Left lobe of liver (tissue), 2 donors: ENCODE measurements around the gene YWHAG. TPM values are rescaled to one million over a fixed set of nuclear protein-coding genes. Genes with fewer than 3 reads are reported as not detected.
"Not testable (repeated sequence)": the region's sequence is repeated elsewhere in the genome, so short reads cannot be mapped to it uniquely, and the experiment has no call there.

ENCODE experiments used
- ATAC-seq: fragments of 200-7000 bp; cut with Tn5 transposase; one replicate; pipeline ENCODE4 v1.9.1; 2020; ENCODE audit warnings: mild to moderate bottlenecking, moderate library complexity
- DNase-seq: peaks from one replicate; pipeline ENCODE4 v3.0.0-alpha.2; 2020; ENCODE audit warnings: low spot score
- total RNA-seq: library from RNA; stranded (reverse); gene quantifications from one replicate; pipeline ENCODE4 v1.2.1, GENCODE V29; 2021
- donor health status: DM: no; HTN: no; CAD: no; lungs with moderate emphysema.
- donor health status: DM: no; HTN: yes; CAD: no.

Gene YWHAG
- total RNA-seq, 1 donor from 2014 or later: 44.8 TPM

DNA sequence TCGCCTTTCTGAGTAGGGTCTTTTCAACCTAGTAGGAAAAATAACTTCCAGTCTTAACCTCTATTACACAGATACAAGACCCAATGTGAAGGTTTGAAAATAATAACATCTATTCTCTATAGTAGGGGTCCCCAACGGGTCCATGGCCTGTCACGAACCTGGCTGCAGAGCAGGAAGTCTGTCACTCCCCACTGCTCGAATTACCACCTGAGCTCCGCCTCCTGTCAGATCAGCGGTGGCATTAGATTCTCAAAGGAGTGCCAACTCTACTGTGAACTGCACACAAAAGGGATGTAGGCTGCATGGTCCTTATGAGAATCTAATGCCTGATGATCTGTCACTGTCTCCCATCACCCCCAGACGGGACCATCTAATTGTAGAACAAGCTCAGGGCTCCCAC is 7.4 kb downstream of the YWHAG start:
- no peak for DNase-seq
- no peak for ATAC-seq

- DNase-seq (no peak), ATAC-seq (no peak)
Observed at GRCh38 chr7:76349313-76349885, 9.4 kb downstream of the YWHAG start.

- ATAC-seq (no peak), DNase-seq (no peak)
Observed at GRCh38 chr7:76347710-76348109, 11.1 kb downstream of the YWHAG start.

DNA sequence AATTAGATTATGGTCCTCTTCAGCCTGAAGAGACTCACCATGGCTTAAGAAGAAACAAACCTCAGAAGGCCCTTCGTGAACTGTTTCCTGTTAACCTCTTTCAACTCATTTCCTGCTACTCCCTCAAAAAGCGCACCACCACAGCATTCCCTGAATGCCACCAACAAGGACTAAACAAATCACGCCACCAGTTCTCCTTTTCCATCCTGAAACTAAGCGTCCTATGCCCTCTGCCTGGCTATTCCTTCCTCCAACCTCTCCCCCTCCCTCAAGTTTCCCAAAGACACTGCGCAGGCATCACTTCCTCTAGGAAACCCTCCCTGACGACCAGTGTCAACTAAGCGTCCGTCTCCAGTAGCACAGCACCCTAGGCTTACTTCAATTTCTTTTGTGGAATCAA is 12.0 kb downstream of the YWHAG start:
- no peak for DNase-seq
- ATAC-seq: peak; percentile 7

- DNase-seq: no peak
- ATAC-seq: peak; percentile 16
Observed at GRCh38 chr7:76346097-76346496, 12.7 kb downstream of the YWHAG start.

- ATAC-seq: peak; percentile 87
- no peak for DNase-seq
Observed at GRCh38 chr7:76343931-76344321, 14.9 kb downstream of the YWHAG start.

DNA sequence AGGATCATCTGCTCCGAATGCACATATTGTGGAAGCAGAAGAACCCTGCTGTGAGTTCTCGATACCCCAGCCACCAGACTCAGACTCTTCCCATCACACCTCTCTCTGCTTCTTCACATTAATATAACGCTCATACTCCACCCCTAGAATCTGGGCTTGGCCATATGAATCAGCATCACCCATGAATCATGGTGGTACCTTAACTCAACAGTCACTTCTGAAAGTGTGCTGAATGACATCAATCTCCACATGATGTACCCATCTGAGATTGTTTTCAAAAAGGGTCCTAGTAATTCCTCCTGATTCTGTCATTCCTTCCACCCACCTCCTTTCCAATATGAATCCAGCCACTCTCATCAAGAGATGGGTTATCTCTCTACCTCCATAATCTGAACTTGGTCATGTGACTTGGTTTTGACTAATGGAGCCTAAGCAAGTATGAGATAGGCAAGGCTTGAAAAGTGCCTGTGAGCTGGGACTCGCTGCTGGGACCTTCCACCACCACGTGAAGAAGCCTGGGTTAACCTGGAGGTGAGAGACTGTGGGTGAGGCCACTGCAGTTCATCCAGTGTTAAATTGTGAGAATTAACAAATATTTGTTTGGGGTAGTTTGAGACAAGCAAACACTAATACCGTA is 15.4 kb downstream of the YWHAG start:
- peak; percentile 66 for ATAC-seq
- DNase-seq: no peak

GRCh38 chr7:76342222-76342621 is 16.6 kb downstream of the YWHAG start:
- ATAC-seq (no peak), DNase-seq (no peak)

DNA sequence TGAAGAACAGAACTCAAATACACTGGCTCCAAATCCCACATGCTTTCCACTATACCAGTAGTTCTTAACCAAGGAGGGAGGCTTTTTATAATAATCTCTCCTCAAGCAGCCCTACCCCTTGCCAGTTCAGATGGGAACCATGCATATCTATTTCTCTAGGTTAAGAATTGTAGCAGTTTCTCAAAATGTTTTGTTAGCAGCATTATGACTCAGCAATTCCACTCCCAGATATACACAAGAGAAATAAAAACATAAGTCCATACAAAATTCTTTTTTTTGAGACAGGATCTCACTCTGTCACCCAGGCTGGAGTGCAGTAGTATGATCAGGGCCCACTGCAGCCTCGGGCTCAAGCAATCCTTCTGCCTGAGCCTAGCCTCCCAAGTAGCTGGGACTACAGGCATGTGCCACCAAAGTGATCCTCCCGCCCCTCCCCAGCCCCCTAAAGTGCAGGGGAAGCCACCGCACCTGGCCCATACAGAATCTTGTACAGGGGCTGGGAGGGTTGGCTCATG is 18.1 kb downstream of the YWHAG start:
- no peak for DNase-seq
- ATAC-seq: no peak

- ATAC-seq (no peak), DNase-seq (no peak)
Observed at GRCh38 chr7:76338298-76339084, 20.3 kb downstream of the YWHAG start.

- no peak for ATAC-seq
- DNase-seq: no peak
Observed at GRCh38 chr7:76337147-76337546, 21.6 kb downstream of the YWHAG start.

- DNase-seq: no peak
- ATAC-seq: no peak
Observed at GRCh38 chr7:76336094-76336493, 22.7 kb downstream of the YWHAG start.

GRCh38 chr7:76335417-76335816 is 23.4 kb downstream of the YWHAG start:
- not testable (repeated sequence) for ATAC-seq, DNase-seq

- ATAC-seq (no peak), DNase-seq (no peak)
Observed at GRCh38 chr7:76334320-76334967, 24.3 kb downstream of the YWHAG start.

DNA sequence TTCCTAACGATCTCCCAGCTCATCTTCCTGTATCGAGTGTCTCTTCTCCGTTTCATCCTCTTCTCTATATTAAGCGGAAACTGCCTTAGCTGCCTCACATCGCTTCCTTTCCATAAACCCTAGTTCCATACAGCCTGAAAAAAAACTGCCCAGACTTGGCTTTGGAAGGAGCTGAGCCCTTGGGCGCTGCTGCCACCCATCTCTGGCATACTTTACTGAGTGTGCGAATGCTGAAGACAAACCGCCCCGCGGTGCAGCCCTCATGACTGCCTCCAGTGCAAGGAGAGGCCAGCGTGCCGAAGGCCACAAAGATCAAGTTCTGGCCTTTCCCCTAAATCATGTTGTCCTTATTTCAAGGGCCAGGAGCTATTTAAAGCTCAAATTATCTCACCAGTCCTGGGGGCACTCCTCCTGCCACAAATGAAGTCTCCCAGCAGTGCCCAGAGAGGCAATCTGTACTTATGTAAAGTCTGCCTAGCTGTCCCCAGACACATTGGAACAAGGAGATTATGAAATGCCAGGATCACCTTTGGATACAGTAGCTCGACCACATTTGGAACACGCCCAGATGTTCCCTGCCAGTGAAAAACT is 25.2 kb downstream of the YWHAG start:
- DNase-seq (peak; percentile 74), ATAC-seq (peak; percentile 83)

GRCh38 chr7:76332078-76332477 is 26.7 kb downstream of the YWHAG start:
- no peak for DNase-seq
- no peak for ATAC-seq

DNA sequence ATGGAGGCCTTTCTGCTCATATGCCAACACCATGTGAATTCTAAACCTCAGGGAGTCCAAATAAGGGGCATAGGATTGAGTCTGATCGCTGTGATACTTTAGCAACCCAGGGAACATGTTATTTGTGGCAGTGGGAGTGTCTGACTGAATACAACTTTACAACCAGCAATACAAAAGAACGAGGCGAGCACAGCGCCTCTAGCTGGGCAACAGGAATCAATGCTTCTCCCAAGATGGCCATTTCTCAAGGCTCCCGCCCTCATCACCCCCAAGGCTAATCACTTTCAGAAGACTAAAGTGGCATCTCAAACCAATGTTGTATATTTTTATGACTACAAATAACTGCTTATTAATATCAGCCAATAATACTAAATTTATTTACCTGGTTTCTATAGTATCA is 28.1 kb downstream of the YWHAG start:
- ATAC-seq (no peak), DNase-seq (no peak)

- no peak for DNase-seq
- peak; percentile 78 for ATAC-seq
Observed at GRCh38 chr7:76330261-76330660, 28.5 kb downstream of the YWHAG start.

- ATAC-seq: no peak
- no peak for DNase-seq
Observed at GRCh38 chr7:76329479-76329878, 29.3 kb downstream of the YWHAG start.

- no peak for DNase-seq
- no peak for ATAC-seq
Observed at GRCh38 chr7:76328389-76328788, 30.4 kb downstream of the YWHAG start.

- ATAC-seq (no peak), DNase-seq (no peak)
Observed at GRCh38 chr7:76327610-76328009, 31.2 kb downstream of the YWHAG start.
